CD14-positive monocyte (primary cell): ENCODE data around the gene CRCP. TPM values are rescaled to one million over a fixed set of nuclear protein-coding genes. Genes with fewer than 3 reads are reported as not detected.

ENCODE experiments used
- DNase-seq, 3 donors: peaks; one replicate each; pipeline ENCODE4 v3.0.0-alpha.2; 2011 to 2022
- H2AFZ ChIP-seq: 2 replicates; pipeline ENCODE4 v1.6.0; 2012; ENCODE audit warnings: mild to moderate bottlenecking, low read depth, low read length, inconsistent platforms; ENCODE audit not compliant: insufficient read depth, poor library complexity, severe bottlenecking
- H3K27ac ChIP-seq, 2 donors: 1 replicate in 1 of 2; 2 replicates in 1 of 2; pipeline ENCODE4 v1.5.1; 2012 to 2013; ENCODE audit warnings: low read length in 2 of 2, control low read depth in 1 of 2, inconsistent platforms in 1 of 2, low read depth in 1 of 2, mild to moderate bottlenecking in 1 of 2
- H3K27me3 ChIP-seq, 2 donors: one replicate each; pipeline versions ENCODE4 v1.6.0 to v1.6.1; 2011 to 2013; ENCODE audit warnings: low read length in 2 of 2; ENCODE audit not compliant: control insufficient read depth in 2 of 2, insufficient read depth in 2 of 2
- H3K36me3 ChIP-seq, 2 donors: replicated peaks in 1 of 2; 1 replicate in 1 of 2; 2 replicates in 1 of 2; pipeline versions ENCODE4 v1.5.1 to v1.6.1; 2012 to 2013; ENCODE audit warnings: low read length in 2 of 2, control low read depth in 1 of 2, inconsistent platforms in 1 of 2, mild to moderate bottlenecking in 1 of 2; ENCODE audit not compliant: insufficient read depth in 2 of 2, control insufficient read depth in 1 of 2
- H3K4me1 ChIP-seq, 2 donors: 1 replicate in 1 of 2; 2 replicates in 1 of 2; pipeline versions ENCODE4 v1.5.1 to v1.6.1; 2012 to 2013; ENCODE audit warnings: low read length in 2 of 2, control low read depth in 1 of 2, inconsistent platforms in 1 of 2, mild to moderate bottlenecking in 1 of 2, moderate library complexity in 1 of 2; ENCODE audit not compliant: insufficient read depth in 2 of 2, control insufficient read depth in 1 of 2
- H3K4me2 ChIP-seq: replicated peaks from 2 replicates; pipeline ENCODE3; 2012; ENCODE audit warnings: low read length, moderate library complexity, mild to moderate bottlenecking; ENCODE audit not compliant: poor library complexity, severe bottlenecking; ENCODE audit errors: extremely low read depth
- H3K4me3 ChIP-seq, 3 experiments: fragments of 200-600 bp in 1 of 3; sonication (generic) in 1 of 3; replicated peaks in 1 of 3; 1 replicate in 2 of 3; 2 replicates in 1 of 3; pipeline ENCODE4 v1.5.1; 2011 to 2013; ENCODE audit warnings: low read length in 3 of 3, mild to moderate bottlenecking in 3 of 3, control low read depth in 2 of 3, low read depth in 2 of 3, inconsistent platforms in 1 of 3, moderate library complexity in 1 of 3
- H3K79me2 ChIP-seq: 2 replicates; pipeline ENCODE4 v1.6.0; 2012; ENCODE audit warnings: mild to moderate bottlenecking, control low read depth, inconsistent platforms, low read length, moderate library complexity; ENCODE audit not compliant: insufficient read depth
- H3K9ac ChIP-seq: 2 replicates; pipeline ENCODE4 v1.6.0; 2017; ENCODE audit warnings: low read length, mild to moderate bottlenecking; ENCODE audit not compliant: insufficient read depth, poor library complexity, severe bottlenecking
- H3K9me3 ChIP-seq, 2 donors: replicated peaks in 1 of 2; 1 replicate in 1 of 2; 2 replicates in 1 of 2; pipeline versions ENCODE4 v1.5.1 to v1.6.1; 2012 to 2013; ENCODE audit warnings: low read length in 2 of 2, control low read depth in 1 of 2; ENCODE audit not compliant: control insufficient read depth in 1 of 2, insufficient read depth in 1 of 2
- H4K20me1 ChIP-seq: 2 replicates; pipeline ENCODE4 v1.6.0; 2012; ENCODE audit warnings: mild to moderate bottlenecking, low read length, control low read depth, moderate library complexity; ENCODE audit not compliant: insufficient read depth
- H3K27ac Mint-ChIP-seq, 7 donors: one replicate each; pipeline ENCODE4 v1.8.0; 2020; ENCODE audit warnings: mild to moderate bottlenecking in 7 of 7, mixed read lengths in 7 of 7, moderate library complexity in 6 of 7, inconsistent platforms in 2 of 7
- H3K27me3 Mint-ChIP-seq, 3 donors: one replicate each; pipeline ENCODE4 v1.8.0; 2021 to 2022; ENCODE audit warnings: low read depth in 3 of 3, mild to moderate bottlenecking in 3 of 3, mixed read lengths in 3 of 3, moderate library complexity in 3 of 3, inconsistent platforms in 1 of 3
- H3K36me3 Mint-ChIP-seq, 2 donors: one replicate each; pipeline ENCODE4 v1.8.0; 2020; ENCODE audit warnings: mixed read lengths in 2 of 2, inconsistent platforms in 1 of 2, mild to moderate bottlenecking in 1 of 2
- H3K4me1 Mint-ChIP-seq: one replicate; pipeline ENCODE4 v1.8.0; 2020; ENCODE audit warnings: mild to moderate bottlenecking, mixed read lengths
- H3K4me3 Mint-ChIP-seq, 2 donors: one replicate each; pipeline ENCODE4 v1.8.0; 2020; ENCODE audit warnings: mild to moderate bottlenecking in 2 of 2, mixed read lengths in 2 of 2, moderate library complexity in 1 of 2
- H3K9me3 Mint-ChIP-seq, 7 donors: one replicate each; pipeline ENCODE4 v1.8.0; 2020 to 2022; ENCODE audit warnings: mixed read lengths in 7 of 7, mild to moderate bottlenecking in 6 of 7, moderate library complexity in 6 of 7, inconsistent platforms in 2 of 7
- CTCF ChIP-seq: fragments of 200-600 bp; IDR thresholded peaks from one replicate; pipeline ENCODE4 v1.8.0; 2022; ENCODE audit warnings: antibody characterized with exemption, mild to moderate bottlenecking
- WGBS: methylation state at CpG from one replicate; pipeline ENCODE4 v1.1.5; 2013; ENCODE audit warnings: missing lambda C conversion rate; ENCODE audit not compliant: insufficient coverage; 5-methylcytosine and 5-hydroxymethylcytosine counted together
- intact Hi-C, 2 donors: fragments of 100-400 bp; cut with micrococcal nuclease; formaldehyde crosslinking; loops; one replicate each; pipeline versions ENCODE4 v1.15.0 to v1.15.1; 2023
- polyA plus RNA-seq, 3 donors: library from polyadenylated mRNA; depleted of rRNA in 1 of 3; unstranded in 2 of 3; stranded (reverse) in 1 of 3; fragments of 300-500 nt in 2 of 3; fragments of >200 nt in 1 of 3; fragmentation: Illumina TruSeq in 2 of 3; gene quantifications; 1 replicate in 2 of 3; 2 replicates in 1 of 3; pipeline ENCODE4 v1.2.3, GENCODE V29; 2012 to 2021

Gene CRCP
- polyA plus RNA-seq, 3 donors = 14.0 to 19.9 (median 15.5) TPM

GRCh38 chr7:66176914-66177313, 62.3 kb downstream of the CRCP start:
- Mint-ChIP-seq H3K27me3 (peaks cover 1 to 4% (median 3%) of the 10 kb centered on the region in 3 donors), H3K4me3 (peak overlapping the region in 1 of 2 donors; percentile 24), H3K4me1 (no peaks in the 10 kb centered on the region), H3K9me3 (peaks cover 0 to 13% (median 5%) of the 10 kb centered on the region in 7 donors), H3K36me3 (no peaks in the 10 kb centered on the region), H3K27ac (no peak overlapping the region)
- no peak overlapping the region for H3K4me3 ChIP-seq
- H2AFZ ChIP-seq = no peak overlapping the region
- no peak overlapping the region for H3K4me2 ChIP-seq
- no peak overlapping the region for H3K27ac ChIP-seq
- 95% methylated on average over 2 of the region's 2 CpGs for WGBS
- no peaks in the 10 kb centered on the region for H4K20me1 ChIP-seq
- H3K79me2 ChIP-seq = no peaks in the 10 kb centered on the region
- H3K27me3 ChIP-seq = no peaks in the 10 kb centered on the region
- intact Hi-C loops = no loop called here
- no peak overlapping the region for H3K9ac ChIP-seq
- peaks cover 0 to 6% of the 10 kb centered on the region in 2 donors for H3K9me3 ChIP-seq
- H3K36me3 ChIP-seq = no peaks in the 10 kb centered on the region
- no peak for TF ChIP-seq CTCF
- H3K4me1 ChIP-seq = no peaks in the 10 kb centered on the region
- no peak for DNase-seq

GRCh38 chr7:66178258-66178657, 63.6 kb downstream of the CRCP start:
- Histone ChIP-seq H4K20me1 (no peaks in the 10 kb centered on the region), H3K4me3 (no peak overlapping the region), H3K36me3 (no peaks in the 10 kb centered on the region), H2AFZ (no peak overlapping the region), H3K9ac (no peak overlapping the region), H3K27me3 (no peaks in the 10 kb centered on the region), H3K79me2 (no peaks in the 10 kb centered on the region), H3K9me3 (peaks cover 0 to 6% of the 10 kb centered on the region in 2 donors), H3K27ac (no peak overlapping the region), H3K4me1 (no peaks in the 10 kb centered on the region), H3K4me2 (no peak overlapping the region)
- Mint-ChIP-seq H3K4me3 (no peak overlapping the region), H3K9me3 (peaks cover 0 to 13% (median 5%) of the 10 kb centered on the region in 7 donors), H3K27ac (no peak overlapping the region), H3K27me3 (peaks cover 0 to 2% (median 1%) of the 10 kb centered on the region in 3 donors), H3K36me3 (no peaks in the 10 kb centered on the region), H3K4me1 (peaks cover 5% of the 10 kb centered on the region)
- no peak for DNase-seq
- TF ChIP-seq CTCF = no peak
- no CpG with 5 or more reads among the region's 2 CpGs for WGBS
- intact Hi-C loops = no loop called here
